HG02884 (cell line): ENCODE results near the gene CTDNEP1.

Source experiments
- ATAC-seq: cut with Tn5 transposase; IDR thresholded peaks from one replicate; pipeline ENCODE4 v1.9.1; 2021; ENCODE audit warnings: mild to moderate bottlenecking, moderate library complexity; ENCODE audit not compliant: unreplicated experiment

The CTDNEP1 gene

DNA sequence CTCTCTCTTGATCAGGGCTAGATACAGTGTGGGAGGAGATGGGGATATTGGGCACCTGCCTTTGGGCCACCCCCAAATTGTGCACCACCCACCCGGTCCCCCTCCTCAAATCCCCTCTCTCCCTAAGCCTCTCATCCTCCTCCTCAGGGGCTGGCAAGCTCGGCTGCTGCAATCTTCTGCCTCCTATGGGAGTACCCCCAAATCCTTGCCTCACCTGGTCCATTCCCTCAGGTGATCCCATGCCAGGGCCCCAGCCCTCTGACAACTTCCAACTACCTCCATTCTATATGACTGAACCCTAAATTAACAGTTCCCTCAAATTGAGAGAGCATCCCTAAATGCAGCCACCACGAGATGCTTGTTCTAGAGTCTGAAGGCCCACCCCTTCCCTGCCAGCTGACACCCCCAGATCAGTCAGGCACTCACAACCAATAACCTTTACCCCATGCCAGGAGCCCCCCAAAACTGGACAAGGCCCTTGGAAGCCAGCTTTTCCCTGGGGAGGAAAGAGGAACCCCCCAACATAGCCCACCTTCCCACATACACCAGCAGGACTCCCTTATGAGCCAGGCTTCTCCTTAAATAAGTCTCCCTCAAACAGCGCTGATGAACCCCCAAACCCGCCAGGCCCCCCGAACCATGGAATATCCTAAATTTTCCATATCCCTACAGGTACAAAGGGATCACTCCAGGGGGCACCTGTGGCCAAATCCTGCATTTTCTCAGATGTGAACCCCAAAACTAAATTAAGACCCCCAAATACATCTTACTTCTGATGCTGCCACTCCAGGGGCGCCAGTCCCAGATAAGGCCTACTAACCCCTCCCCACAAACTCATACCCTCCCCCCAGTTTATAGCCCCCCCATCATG, 35.1 kb downstream of the CTDNEP1 start:
- no peak for ATAC-seq

DNA sequence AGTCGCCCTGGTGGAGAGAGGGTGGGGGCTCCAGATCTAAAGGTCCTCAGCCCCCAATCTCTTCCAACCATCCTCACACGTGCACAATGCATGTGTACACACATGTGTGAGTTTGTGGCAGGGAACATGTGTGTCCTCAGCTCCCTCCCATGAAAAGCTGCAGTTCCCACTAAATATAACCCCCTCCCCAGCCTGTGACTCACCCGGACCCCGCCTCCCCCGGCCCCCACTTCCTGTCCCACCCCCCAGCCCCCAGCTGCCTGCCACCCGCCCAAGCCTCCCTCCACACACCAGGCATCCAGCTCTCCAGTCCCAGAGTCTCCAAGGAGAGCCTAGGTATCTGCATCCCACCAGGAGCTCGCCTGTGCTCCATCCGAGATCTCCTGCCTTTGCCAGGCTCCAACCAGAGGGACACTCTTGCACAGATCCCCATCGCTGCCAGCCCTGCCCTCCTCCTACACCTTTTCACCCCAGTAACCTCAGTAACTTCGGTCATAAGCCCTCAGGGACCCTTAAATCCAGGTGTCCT, 35.8 kb downstream of the CTDNEP1 start:
- no peak for ATAC-seq

DNA sequence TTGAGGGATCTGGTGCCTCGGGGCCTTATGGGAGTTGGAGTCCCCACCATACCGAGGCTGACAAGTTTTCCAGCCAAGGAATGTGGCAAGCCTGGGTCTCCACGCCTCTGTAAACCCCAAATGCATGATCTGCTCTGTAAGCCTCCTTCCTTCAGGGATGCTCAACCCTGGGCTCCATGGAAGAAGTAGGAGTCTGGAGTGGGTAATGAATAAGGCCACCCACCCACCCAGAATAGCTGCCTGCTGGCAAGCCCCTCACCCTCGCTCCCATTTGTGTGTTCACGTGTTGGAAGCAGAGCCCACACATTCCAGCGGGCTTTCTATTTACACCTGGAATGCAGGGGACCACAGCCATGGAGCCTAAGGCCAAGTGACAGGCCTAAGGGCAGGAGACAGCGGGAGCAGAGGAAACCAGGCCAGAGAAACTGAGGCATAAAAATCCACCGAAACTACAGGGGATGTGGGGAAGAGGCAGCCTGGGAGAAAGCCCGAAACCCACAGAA, 36.3 kb downstream of the CTDNEP1 start:
- no peak for ATAC-seq

DNA sequence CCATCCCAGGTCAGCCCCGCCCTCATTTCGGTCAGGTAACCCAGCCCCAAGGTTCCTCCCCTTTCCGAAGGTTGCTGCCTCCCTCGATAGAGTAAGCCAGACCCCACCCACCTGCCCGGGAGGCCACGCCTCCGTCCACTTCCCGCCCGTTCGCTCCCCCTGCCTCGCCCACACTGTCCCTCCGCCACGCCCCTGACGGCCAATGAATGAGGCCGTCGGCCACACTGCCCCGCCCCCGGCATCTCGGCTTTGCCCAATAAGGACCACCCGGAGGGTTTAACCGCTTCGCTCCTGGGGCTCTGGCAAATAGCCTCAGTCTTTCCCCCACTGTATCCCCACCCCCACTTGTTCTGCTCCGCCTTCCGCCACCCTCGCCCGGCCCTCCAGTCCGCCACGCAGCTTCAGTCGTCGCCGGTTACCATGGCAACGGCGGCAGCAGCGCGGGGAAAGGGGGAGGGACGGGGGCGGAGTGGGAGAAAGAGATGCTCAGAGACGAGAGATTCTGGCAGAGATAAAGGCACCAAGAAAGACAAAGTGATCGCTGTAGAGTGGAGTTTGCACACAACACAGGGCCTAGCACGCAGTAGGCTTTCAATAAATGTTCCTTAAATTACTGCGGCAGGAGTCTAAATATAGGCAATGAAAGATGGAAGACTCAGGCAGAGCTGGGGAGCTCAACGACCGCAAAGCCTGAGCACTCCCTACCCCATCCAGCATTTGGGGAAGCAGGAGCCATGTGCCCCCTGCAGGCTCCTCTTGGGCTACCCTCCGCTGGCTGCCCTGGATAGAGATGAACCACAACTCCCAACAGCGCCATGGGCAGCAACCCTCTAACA, 37.0 kb downstream of the CTDNEP1 start:
- peak; percentile 68 for ATAC-seq

DNA sequence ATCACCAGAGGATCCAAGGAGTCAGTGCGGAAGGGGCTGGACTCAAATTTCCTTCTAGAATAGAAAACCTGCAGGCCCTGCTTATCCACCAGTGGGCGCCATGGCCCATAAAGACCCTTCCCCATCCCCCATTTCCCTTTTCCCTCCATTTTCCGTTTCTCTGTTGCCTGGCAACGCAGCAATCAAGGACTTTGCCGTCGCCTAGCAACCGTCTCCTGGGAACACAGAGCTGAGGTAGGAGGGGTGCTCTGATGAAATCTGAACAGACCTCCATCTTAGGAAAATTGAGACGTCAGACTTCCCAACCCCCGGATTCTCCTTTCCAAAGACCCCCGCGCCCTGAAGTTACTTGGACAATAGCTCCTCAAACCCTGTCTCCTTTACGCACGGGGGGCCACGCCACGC, 37.6 kb downstream of the CTDNEP1 start:
- no peak for ATAC-seq

DNA sequence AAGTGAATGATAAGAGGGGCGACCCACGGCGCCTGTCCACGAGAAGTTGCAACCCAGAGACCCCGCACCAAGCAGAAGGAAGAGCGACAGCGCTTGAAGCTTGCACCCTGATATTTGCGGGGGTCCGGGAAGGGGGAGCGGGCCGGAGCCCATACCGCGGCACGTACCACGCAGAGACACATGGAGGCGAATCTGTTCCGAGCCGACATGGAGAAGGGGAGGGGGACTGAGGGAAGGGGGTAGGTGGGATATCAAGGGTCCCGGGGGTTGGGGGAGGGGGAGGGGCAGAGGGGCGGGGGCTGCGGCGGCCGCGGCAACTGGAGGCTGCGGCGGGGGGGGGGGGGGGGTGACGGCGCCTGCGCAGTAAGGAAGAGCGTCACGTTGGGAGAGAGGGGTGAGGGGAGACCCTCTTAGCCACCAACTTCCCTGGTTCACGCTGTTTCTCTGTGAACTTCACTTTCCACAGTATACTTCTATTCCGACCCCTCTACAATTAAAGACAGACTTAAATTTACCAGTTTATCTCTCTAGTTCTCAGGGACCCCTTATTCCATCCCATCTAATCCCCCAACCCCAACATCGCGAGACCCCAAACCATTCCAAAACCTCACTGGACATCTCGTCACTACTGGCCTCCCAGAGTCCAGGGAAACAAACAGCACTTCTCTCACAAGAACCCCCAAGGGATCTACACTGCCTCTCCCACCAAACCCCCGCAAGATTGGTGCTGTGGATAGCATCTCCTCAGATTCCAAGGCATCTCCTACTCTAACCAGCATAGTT, 39.9 kb downstream of the CTDNEP1 start:
- no peak for ATAC-seq

DNA sequence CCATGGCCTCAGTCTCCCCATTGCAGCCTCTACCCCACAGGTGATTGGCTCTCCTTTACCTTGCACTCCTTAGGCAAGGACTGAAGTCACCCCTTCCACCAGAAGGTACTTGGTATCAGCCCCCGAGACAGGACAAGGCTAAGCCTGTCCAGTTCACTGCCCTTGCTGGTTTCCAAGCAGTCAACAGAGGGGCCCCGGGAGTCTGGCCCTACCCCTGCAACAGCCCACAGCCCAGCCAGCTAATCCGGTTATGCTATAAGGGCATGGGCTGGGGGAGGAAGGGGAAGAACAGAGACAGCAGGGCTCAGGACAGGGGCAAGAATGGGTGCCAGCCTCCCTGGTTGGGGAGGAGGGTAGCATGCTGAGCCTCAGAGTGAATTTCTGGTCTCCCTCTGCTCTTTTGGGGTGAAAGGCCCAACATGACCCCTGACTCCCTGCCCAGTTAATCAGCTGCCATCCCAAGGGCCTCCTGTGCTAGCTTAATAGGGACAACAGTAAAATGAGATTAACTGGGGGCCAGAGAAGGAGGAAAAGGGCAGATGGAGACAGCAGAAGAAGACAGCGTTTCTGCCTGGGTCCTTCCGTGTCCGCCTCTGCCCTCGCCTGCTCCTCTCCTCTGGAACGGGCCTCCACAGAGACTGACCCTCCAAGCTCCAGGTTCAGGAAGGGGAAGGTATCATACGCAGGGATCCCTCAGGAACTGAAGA, 42.6 kb downstream of the CTDNEP1 start:
- no peak for ATAC-seq

DNA sequence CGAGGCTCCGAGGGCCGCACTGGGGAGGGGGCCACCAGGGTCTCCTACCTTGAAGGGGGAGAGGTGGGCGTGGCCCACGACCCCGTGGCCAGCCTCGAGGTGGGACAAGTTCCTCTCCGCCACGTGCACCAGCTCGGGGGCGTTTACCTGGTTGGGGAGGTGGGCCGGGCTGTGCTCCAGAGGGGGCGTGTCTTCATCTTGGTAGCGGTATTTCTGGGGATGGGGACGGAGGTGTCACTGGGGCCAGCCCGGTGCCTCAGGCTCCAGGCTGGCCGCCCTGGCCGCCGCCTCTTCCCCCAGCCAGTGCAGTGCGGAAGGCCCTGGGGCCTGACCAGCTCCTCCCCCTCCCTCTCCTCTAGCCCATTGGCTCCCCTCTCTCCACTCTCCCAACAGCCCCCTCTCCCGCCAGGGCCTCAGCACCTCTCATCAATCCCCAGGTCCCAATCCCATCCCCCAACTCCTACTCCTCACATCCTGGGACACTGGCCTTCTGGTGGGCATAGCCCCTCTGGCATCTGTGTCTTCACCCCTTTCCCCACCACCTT, 43.4 kb downstream of the CTDNEP1 start:
- ATAC-seq: no peak

DNA sequence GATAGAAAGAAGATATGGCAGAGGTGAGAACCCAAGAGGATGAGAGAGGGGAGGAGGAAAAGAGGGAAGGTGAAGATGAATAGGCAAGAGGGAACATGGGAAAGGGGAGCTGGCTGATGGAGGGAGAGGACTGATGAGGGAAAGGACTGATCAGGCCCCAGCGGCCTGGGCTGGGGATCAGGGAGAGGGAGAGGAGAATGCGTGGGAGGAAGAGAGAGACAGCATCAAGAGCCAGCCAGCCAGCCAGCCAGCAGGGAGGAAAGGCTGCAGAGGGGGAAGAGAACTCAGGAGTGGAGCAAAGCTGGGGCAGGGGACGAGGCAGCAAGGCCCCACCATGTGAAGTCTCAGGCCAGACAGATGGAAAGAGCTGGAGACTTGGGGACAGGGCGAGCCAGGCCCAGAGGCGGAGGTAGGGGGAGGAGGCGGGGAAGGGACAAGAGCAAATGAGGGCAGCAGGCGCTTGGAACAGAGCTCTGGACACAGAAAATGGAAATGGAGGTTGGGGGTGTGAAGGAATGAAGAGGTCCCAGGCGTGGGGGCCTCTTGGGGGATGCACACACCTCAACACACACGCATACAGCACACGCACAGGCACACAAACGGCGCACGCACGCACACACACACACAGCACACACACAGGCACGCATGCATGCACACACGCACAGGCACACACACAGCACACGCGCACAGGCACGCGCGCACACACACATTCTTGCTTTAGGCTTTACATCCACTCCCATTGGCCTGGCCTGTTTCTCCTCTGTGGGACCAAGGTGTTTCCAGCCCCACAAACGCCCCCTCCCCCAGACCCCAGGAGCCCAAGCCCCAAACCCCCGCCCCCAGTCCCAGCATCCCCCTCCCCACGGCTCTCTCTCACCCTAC, 44.2 kb downstream of the CTDNEP1 start:
- no peak for ATAC-seq

DNA sequence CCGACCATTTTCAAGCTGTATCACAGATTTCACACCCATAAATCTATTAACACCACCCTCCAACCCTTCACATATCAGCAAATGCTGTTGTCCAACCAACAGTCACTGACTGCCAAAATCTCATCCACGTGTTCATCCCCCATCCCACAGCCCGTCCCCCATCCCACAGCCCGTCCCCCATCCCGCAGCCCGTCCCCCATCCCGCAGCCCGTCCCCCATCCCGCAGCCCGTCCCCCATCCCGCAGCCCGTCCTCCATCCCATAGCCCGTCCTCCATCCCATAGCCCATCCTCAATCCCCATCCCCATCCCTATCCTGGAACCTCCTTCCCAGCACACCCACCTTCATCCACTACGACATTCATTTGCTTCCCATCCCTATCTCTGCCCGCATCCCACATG, 46.0 kb downstream of the CTDNEP1 start:
- no peak for ATAC-seq

DNA sequence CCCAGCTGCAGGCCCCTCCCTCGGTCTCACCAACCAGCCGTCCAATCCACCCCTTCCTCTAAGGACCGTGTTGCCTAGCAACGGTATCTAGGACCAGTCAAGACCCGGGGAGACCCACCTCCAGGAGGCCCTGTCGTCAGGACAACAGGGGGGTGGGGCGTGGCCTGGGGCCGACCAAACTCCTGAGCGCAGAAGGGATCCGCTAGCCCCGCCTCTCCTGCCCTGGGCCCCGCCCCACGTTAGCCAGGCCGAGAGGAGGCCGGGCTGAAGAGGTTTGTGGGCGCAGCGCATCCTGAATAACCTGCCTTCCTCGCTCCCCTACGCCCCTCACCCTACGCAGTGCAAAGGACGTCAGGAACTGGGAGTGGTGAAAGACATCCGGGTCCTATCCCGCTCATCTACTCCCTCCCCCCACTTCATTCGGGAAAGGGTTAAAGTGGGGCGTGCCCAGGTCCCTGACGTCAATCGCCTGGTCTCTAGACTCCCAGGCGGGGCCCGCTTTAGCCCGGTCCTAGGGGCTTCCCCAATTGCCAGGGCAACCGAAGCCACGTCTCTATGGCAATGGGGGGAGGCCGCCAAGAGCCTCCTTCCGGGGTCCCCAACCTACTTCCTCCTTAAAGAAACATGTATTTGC, 46.6 kb downstream of the CTDNEP1 start:
- peak; percentile 93 for ATAC-seq

DNA sequence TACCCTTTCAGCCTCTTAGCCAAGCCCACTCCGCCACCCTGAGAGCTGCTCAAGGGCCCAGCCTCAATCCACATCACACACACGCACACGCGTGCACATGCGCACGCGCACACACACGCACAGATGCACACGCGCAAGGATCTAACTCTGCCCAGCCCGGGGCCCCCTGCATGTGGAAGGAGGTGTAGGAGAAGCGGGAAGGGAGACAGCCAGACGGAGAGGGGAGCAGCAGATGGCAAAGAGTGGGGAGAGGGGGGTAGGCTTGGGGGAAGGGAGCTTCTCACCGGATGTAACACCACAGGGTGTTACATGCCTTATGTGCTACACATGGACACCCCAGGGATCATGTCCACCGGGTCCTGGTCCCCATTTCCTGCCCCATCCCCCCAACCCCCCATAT, 47.2 kb downstream of the CTDNEP1 start:
- ATAC-seq: no peak

DNA sequence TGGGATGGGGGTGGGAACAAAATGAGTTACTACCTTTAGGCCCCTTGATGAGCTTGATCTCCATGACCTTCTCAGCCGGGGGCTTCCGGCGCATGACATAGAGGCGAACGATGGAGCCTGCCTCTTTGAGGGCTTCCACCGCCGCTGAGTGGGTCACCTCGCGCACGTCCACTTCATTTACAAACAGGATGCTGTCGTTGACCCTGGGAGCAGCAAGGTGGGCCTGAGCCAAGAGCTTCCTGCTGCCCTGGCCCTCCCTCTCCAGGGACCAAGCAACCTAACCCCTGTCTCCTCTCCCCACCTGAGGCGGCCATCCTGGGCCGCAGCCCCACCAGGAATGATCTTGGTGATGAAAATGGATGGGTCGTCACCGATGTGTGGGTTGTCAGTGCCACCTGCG, 48.1 kb downstream of the CTDNEP1 start:
- no peak for ATAC-seq

DNA sequence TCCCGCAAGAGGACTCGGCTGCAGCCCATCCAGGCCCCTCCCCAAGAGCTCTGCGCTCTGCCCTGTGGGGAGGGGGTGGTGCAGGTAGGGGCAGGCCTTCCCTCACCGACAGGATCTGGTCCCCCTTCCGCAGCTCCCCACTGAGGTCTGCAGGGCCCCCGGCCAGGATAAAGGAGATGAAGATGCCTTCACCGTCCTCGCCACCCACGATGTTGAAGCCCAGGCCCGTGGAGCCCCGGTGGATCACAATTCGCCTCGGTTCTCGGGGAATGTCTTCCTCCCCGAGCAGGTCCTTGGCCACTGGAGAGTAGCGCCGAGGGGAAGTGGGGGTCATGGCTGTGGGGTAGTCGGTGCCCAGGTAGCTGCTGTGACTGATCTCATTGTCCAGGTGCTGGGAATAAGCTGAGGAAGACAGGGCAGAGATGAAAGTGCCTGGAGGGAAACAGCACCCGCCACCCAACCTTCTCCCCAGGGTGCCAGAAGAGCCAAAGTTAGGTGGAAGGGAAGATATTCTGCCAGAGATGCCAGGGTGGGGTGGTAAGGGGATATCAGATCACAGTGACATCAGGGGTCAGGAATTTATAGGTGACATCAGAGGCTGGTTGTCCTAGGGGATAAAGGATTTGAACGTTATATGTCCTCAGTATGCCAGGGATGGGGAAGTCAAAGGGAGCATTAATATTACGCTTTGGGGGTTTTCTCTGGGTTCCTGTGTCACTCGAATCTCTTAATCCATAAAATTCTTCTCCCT, 54.7 kb downstream of the CTDNEP1 start:
- no peak for ATAC-seq

DNA sequence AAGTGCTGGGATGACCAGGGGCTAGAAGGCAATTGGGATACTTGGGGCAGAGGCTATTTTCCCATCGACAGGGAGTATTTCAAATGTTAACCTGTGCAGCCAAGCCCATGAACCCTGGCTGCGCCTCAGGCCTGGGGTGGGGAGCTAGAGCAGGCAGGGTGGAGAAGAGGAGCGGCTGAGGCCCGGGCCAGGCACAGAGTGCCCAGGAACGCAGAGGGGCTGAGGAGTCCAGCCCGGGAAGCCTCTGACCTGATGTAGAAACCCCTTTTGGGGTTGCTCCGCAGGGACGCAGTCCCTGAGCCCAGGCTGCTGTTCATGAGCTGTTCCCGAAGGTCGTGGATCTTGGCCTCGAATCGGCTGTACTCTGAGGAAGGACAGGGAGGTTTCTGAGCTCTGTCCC, 55.6 kb downstream of the CTDNEP1 start:
- ATAC-seq: no peak
